ENCODE data around the gene PHACTR3. TPM values are rescaled to one million over a fixed set of nuclear protein-coding genes. Genes with fewer than 3 reads are reported as not detected.

The PHACTR3 gene
- total RNA-seq, 6 experiments from 2014 or later = 0.12 to 0.35 (median 0.23) TPM; not detected in 2

- peak in 1 of 4 donors; percentile 84 for ATAC-seq
- DNase-seq = no peak
- Histone ChIP-seq H3K4me3 (no peak overlapping the region), H3K27ac (no peak overlapping the region), H3K4me1 (peaks cover 0 to 13% (median 0%) of the 10 kb centered on the region in 4 donors), H3K9me3 (no peaks in the 10 kb centered on the region), H3K36me3 (no peaks in the 10 kb centered on the region), H3K27me3 (no peaks in the 10 kb centered on the region)
- intact Hi-C loops (cut with DNase I) = no loop called here
- 5% methylated on average over 4 of the region's 5 CpGs for WGBS (ENCODE audit: insufficient coverage, low coverage, low lambda C conversion rate, missing lambda C conversion rate)
- TF ChIP-seq POLR2A (IDR thresholded peaks at IDR 0.05) (no peak), CTCF (IDR thresholded peaks at IDR 0.05) (no peak)
Measured at GRCh38 chr20:59705651-59706399, 101.5 kb downstream of the PHACTR3 start.

- WGBS (ENCODE audit: insufficient coverage, low coverage, low lambda C conversion rate, missing lambda C conversion rate) = 17% methylated on average over 1 of the region's 1 CpG
Measured at GRCh38 chr20:59706400-59706693, 102.0 kb downstream of the PHACTR3 start.

GRCh38 chr20:59708326-59708725, 104.0 kb downstream of the PHACTR3 start:
- WGBS (ENCODE audit: insufficient coverage, low coverage, low lambda C conversion rate, missing lambda C conversion rate) = 49% methylated on average over 2 of the region's 6 CpGs

More at GRCh38 chr20:59706400-59706693, 102.0 kb downstream of the PHACTR3 start:
- Histone ChIP-seq H3K36me3 (no peaks in the 10 kb centered on the region), H3K4me3 (no peak overlapping the region), H3K27ac (no peak overlapping the region), H3K27me3 (no peaks in the 10 kb centered on the region), H3K4me1 (peaks cover 0 to 13% (median 0%) of the 10 kb centered on the region in 4 donors), H3K9me3 (no peaks in the 10 kb centered on the region)
- DNase-seq = no peak
- no peak for ATAC-seq
- TF ChIP-seq CTCF (IDR thresholded peaks at IDR 0.05) (no peak), POLR2A (IDR thresholded peaks at IDR 0.05) (no peak)
- intact Hi-C loops (cut with DNase I) = no loop called here

GRCh38 chr20:59709636-59710035, 105.3 kb downstream of the PHACTR3 start:
- H3K27ac ChIP-seq = no peak overlapping the region
- H3K27me3 ChIP-seq = no peaks in the 10 kb centered on the region
- 44% methylated on average over 1 of the region's 1 CpG for WGBS (ENCODE audit: insufficient coverage, low coverage, low lambda C conversion rate, missing lambda C conversion rate)
- H3K4me1 ChIP-seq = peaks cover 0 to 13% (median 0%) of the 10 kb centered on the region in 4 donors
- H3K36me3 ChIP-seq = no peaks in the 10 kb centered on the region
- H3K9me3 ChIP-seq = no peaks in the 10 kb centered on the region
- ATAC-seq (no peak), DNase-seq (no peak)
- TF ChIP-seq POLR2A (IDR thresholded peaks at IDR 0.05) (no peak), CTCF (IDR thresholded peaks at IDR 0.05) (no peak)
- no peak overlapping the region for H3K4me3 ChIP-seq
- intact Hi-C loops (cut with DNase I) = no loop called here

More at GRCh38 chr20:59708326-59708725, 104.0 kb downstream of the PHACTR3 start:
- H3K4me3 ChIP-seq = no peak overlapping the region
- intact Hi-C loops (cut with DNase I) = no loop called here
- H3K27me3 ChIP-seq = no peaks in the 10 kb centered on the region
- H3K4me1 ChIP-seq = peaks cover 0 to 13% (median 0%) of the 10 kb centered on the region in 4 donors
- H3K27ac ChIP-seq = no peak overlapping the region
- H3K36me3 ChIP-seq = no peaks in the 10 kb centered on the region
- H3K9me3 ChIP-seq = no peaks in the 10 kb centered on the region
- ATAC-seq (no peak), DNase-seq (no peak)
- no peak for TF ChIP-seq POLR2A (IDR thresholded peaks at IDR 0.05)
- no peak for TF ChIP-seq CTCF (IDR thresholded peaks at IDR 0.05)

Measured in right lobe of liver (tissue), 6 donors.